ENCODE results near the gene LCE7A. TPM values are rescaled to one million over a fixed set of nuclear protein-coding genes. Genes with fewer than 3 reads are reported as not detected.

LCE7A gene
- total and polyA plus RNA-seq, 10 of the 15 experiments (the other 5 are each of a cell fraction or from before 2014, with no cell fraction given), result not detected

GRCh38 chr1:152823294-152823693 lies 36.5 kb upstream of the LCE7A start:
- DNase-seq (ENCODE audit: low read depth, low spot score) (no peak), FAIRE-seq (no peak), ATAC-seq (no peak)
- ChIA-PET RAD21 (ENCODE audit: unreplicated experiment) (no interaction called here), CTCF (no interaction called here), SMC1A (ENCODE audit: uncharacterized antibody, unreplicated experiment) (no interaction called here), POLR2A (no interaction called here)
- in situ Hi-C loops (cut with MboI), result no loop called here
- WGBS (ENCODE audit: insufficient coverage, insufficient replicate concordance, low lambda C conversion rate, missing lambda C conversion rate), result 23% methylated on average over 5 of the region's 5 CpGs
- no peaks in the 10 kb centered on the region for H3K9me3 ChIP-seq (replicated peaks; ENCODE audit: control insufficient read depth, insufficient read depth, low read length)
- no peak overlapping the region for H3K4me2 ChIP-seq (ENCODE audit: control insufficient read depth, insufficient read depth)
- no peaks in the 10 kb centered on the region for H3K36me3 ChIP-seq (ENCODE audit: control insufficient read depth in 2 of 2, insufficient read depth in 2 of 2, low read length in 1 of 2)
- no TSS peak for BruUV-seq (replicated peaks)
- no peak for TF ChIP-seq ATF7 (IDR thresholded peaks at IDR 0.05; ENCODE audit: low read depth)
- no peak for TF ChIP-seq BRCA1 (IDR thresholded peaks at IDR 0.05; ENCODE audit: low read depth, low read length)
- no peak for TF ChIP-seq KAT2A (conservative IDR thresholded peaks at IDR 0.05; ENCODE audit: control insufficient read depth, low read depth, low read length)
- no peak for TF ChIP-seq SREBF2 (IDR thresholded peaks at IDR 0.05; ENCODE audit: low read length)
- TF ChIP-seq NR2C1 (IDR thresholded peaks at IDR 0.05), result no peak
- no peak for TF ChIP-seq NR2F1 (conservative IDR thresholded peaks at IDR 0.05)
- no peak for TF ChIP-seq ZNF592 (IDR thresholded peaks at IDR 0.05)
- H4K20me1 ChIP-seq (ENCODE audit: control insufficient read depth, insufficient read depth), result no peaks in the 10 kb centered on the region
- H3K4me1 ChIP-seq (ENCODE audit: control insufficient read depth, insufficient read depth, low read length), result no peaks in the 10 kb centered on the region; the same call in 1 of the 2 replicates
- H3K27ac ChIP-seq (ENCODE audit: control insufficient read depth, insufficient read depth), result no peak overlapping the region
- no peak overlapping the region for H3K4me3 ChIP-seq
- no peak overlapping the region for H3K9ac ChIP-seq (ENCODE audit: control insufficient read depth, insufficient read depth, low read length)
- no peak overlapping the region for H2AFZ ChIP-seq (ENCODE audit: control insufficient read depth, low read depth, low read length)
- no peaks in the 10 kb centered on the region for H3K27me3 ChIP-seq (replicated peaks in 1 of 2; ENCODE audit: control insufficient read depth in 2 of 2, insufficient read depth in 2 of 2, low read length in 1 of 2)
- intact Hi-C loops (cut with micrococcal nuclease; ENCODE audit: unreplicated experiment), result no loop called here
- no peaks in the 10 kb centered on the region for H3K79me2 ChIP-seq (ENCODE audit: control insufficient read depth, insufficient read depth, low read length)
